ENCODE measurements around the gene PSMB2.

GRCh38 chr1:35568975-35569395 lies 72.3 kb downstream of the PSMB2 start:
- TF ChIP-seq PBX3 (IDR thresholded peaks at IDR 0.05; ENCODE audit: insufficient replicate concordance, low read depth, low read length) (no peak), MAX (IDR thresholded peaks at IDR 0.05; ENCODE audit: low read depth, low read length) (no peak), TCF7 (IDR thresholded peaks at IDR 0.05; ENCODE audit: borderline replicate concordance) (no peak), TCF12 (IDR thresholded peaks at IDR 0.05; ENCODE audit: low read depth, low read length) (no peak), CTCF (IDR thresholded peaks at IDR 0.05 in 2 of 3, conservative IDR thresholded peaks at IDR 0.05 in 1 of 3; ENCODE audit: control insufficient read depth in 2 of 3, extremely low read depth in 1 of 3, insufficient read depth in 1 of 3, low read depth in 3 of 3, low read length in 3 of 3) (peak; percentile 85 to 93 (median 89)), POLR2A (IDR thresholded peaks at IDR 0.05; ENCODE audit: low read depth, low read length) (no peak), TAF1 (IDR thresholded peaks at IDR 0.05; ENCODE audit: borderline replicate concordance, low read depth, low read length) (no peak), MXI1 (IDR thresholded peaks at IDR 0.05; ENCODE audit: low read depth, low read length) (no peak), POLR2AphosphoS5 (IDR thresholded peaks at IDR 0.05; ENCODE audit: low read length) (no peak), NFYB (IDR thresholded peaks at IDR 0.05; ENCODE audit: insufficient read depth, low read depth, low read length) (no peak), NR2C1 (IDR thresholded peaks at IDR 0.05) (no peak), NBN (IDR thresholded peaks at IDR 0.05) (no peak), SRF (IDR thresholded peaks at IDR 0.05; ENCODE audit: low read depth in 2 of 2, low read length in 2 of 2) (no peak), KDM1A (IDR thresholded peaks at IDR 0.05; ENCODE audit: borderline replicate concordance) (no peak)
